HCT116 (cell line): ENCODE measurements around the gene ELN. TPM values are rescaled to one million over a fixed set of nuclear protein-coding genes. Genes with fewer than 3 reads are reported as not detected.

Source experiments
- ATAC-seq: fragments of 200-7000 bp; cut with Tn5 transposase; 2 replicates; pipeline ENCODE4 v1.9.1; 2020; ENCODE audit warnings: mild to moderate bottlenecking, moderate library complexity
- BruUV-seq: library from RNA; stranded (reverse); fragments of 400-500 nt; replicated peaks from 2 replicates; lab custom pipeline; 2021; lab: Mats Ljungman, UMichigan
- CTCF ChIA-PET: fragments of 300-600 bp; sonication (Branson Sonifier 250); formaldehyde crosslinking; loops from one replicate; lab custom pipeline; 2021; ENCODE audit warnings: antibody characterized with exemption; lab: Charles Lee
- POLR2A ChIA-PET: fragments of 300-600, 350-600 bp; sonication (Branson Sonifier 250); formaldehyde crosslinking; loops from one replicate; lab custom pipeline; 2021; ENCODE audit warnings: antibody characterized with exemption; lab: Charles Lee
- RAD21 ChIA-PET, 2 experiments: fragments of 300-600 bp; sonication (Branson Sonifier 250); formaldehyde crosslinking; loops; one replicate each; lab custom pipeline; 2023; ENCODE audit warnings: low total read pairs in 2 of 2; ENCODE audit not compliant: uncharacterized antibody in 2 of 2, unreplicated experiment in 2 of 2, low non-redundant PET in 1 of 2; lab: Charles Lee
- DNase-seq: peaks from one replicate; pipeline ENCODE4 v3.0.0-alpha.2; 2010; ENCODE audit warnings: low read depth, low spot score
- H2AFZ ChIP-seq: fragments of 200-600 bp; shearing (Covaris generic), sonication (generic); 2 replicates; pipeline ENCODE4 v1.6.1; 2017; ENCODE audit warnings: low read depth, mixed run types, mixed read lengths, antibody characterized with exemption, low read length; ENCODE audit not compliant: poor library complexity, severe bottlenecking
- H3K27ac ChIP-seq: 2 replicates; pipeline ENCODE4 v1.5.1; 2012; ENCODE audit warnings: low read depth, low read length
- H3K27me3 ChIP-seq: fragments of 200-600 bp; sonication (generic); 2 replicates; pipeline ENCODE4 v1.6.1; 2016; ENCODE audit warnings: mixed run types, low read length, mixed read lengths; ENCODE audit not compliant: insufficient read depth
- H3K36me3 ChIP-seq, 2 experiments: fragments of 200-500 bp in 1 of 2; fragments of 200-600 bp in 1 of 2; sonication (Bioruptor generic) in 1 of 2; sonication (generic) in 1 of 2; 2 replicates each; pipeline versions ENCODE4 v1.5.1 to v1.6.1; 2014 to 2016; ENCODE audit warnings: low read length in 2 of 2, inconsistent platforms in 1 of 2, mixed read lengths in 1 of 2, mixed run types in 1 of 2; ENCODE audit not compliant: insufficient read depth in 2 of 2, control insufficient read depth in 1 of 2
- H3K4me1 ChIP-seq, 2 experiments: fragments of 200-600 bp in 1 of 2; sonication (generic) in 1 of 2; 2 replicates each; pipeline versions ENCODE4 v1.5.1 to v1.6.1; 2012 to 2017; ENCODE audit warnings: low read length in 2 of 2, inconsistent platforms in 1 of 2, mild to moderate bottlenecking in 1 of 2, mixed read lengths in 1 of 2, mixed run types in 1 of 2, moderate library complexity in 1 of 2; ENCODE audit not compliant: insufficient read depth in 2 of 2, control insufficient read depth in 1 of 2
- H3K4me2 ChIP-seq: fragments of 200-600 bp; sonication (generic); 2 replicates; pipeline ENCODE4 v1.6.1; 2017; ENCODE audit warnings: mixed run types, low read length, mixed read lengths
- H3K4me3 ChIP-seq, 2 experiments: fragments of 200-600 bp in 1 of 2; sonication (generic) in 1 of 2; replicated peaks in 1 of 2; 2 replicates each; pipeline ENCODE4 v1.5.1; 2011 to 2016; ENCODE audit warnings: low read length in 2 of 2, control low read depth in 1 of 2, low read depth in 1 of 2, mild to moderate bottlenecking in 1 of 2, mixed read lengths in 1 of 2, mixed run types in 1 of 2
- H3K79me2 ChIP-seq: fragments of 200-600 bp; sonication (generic); 2 replicates; pipeline ENCODE4 v1.6.1; 2017; ENCODE audit warnings: mild to moderate bottlenecking, mixed run types, low read length, moderate library complexity, mixed read lengths; ENCODE audit not compliant: insufficient read depth
- H3K9ac ChIP-seq: fragments of 200-600 bp; sonication (generic); 2 replicates; pipeline ENCODE4 v1.6.1; 2016; ENCODE audit warnings: low read length, mixed read lengths
- H3K9me2 ChIP-seq: fragments of 200-600 bp; sonication (generic), shearing (Covaris generic); 2 replicates; pipeline ENCODE4 v1.6.1; 2017; ENCODE audit warnings: mixed run types, mild to moderate bottlenecking, moderate library complexity; ENCODE audit not compliant: insufficient read depth
- H3K9me3 ChIP-seq, 2 experiments: fragments of 200-500 bp in 1 of 2; fragments of 200-600 bp in 1 of 2; sonication (Bioruptor generic) in 1 of 2; sonication (generic) in 1 of 2; 2 replicates each; pipeline ENCODE4 v1.6.1; 2014 to 2017; ENCODE audit warnings: low read length in 2 of 2, mixed read lengths in 2 of 2, inconsistent platforms in 1 of 2, low read depth in 1 of 2, mild to moderate bottlenecking in 1 of 2, mixed run types in 1 of 2, moderate library complexity in 1 of 2; ENCODE audit not compliant: control insufficient read depth in 1 of 2, insufficient read depth in 1 of 2
- H4K20me1 ChIP-seq: fragments of 200-600 bp; sonication (generic), shearing (Covaris generic); 2 replicates; pipeline ENCODE4 v1.6.1; 2017; ENCODE audit warnings: mixed run types, mild to moderate bottlenecking, moderate library complexity; ENCODE audit not compliant: insufficient read depth
- CBX3 ChIP-seq: IDR thresholded peaks from 2 replicates; pipeline ENCODE4 v1.6.1; 2012; ENCODE audit warnings: low read depth
- CEBPB ChIP-seq: IDR thresholded peaks from 2 replicates; pipeline ENCODE4 v1.6.1; 2012; ENCODE audit warnings: low read depth
- EGR1 ChIP-seq: IDR thresholded peaks from 2 replicates; pipeline ENCODE4 v1.6.1; 2012; ENCODE audit warnings: low read depth
- ELF1 ChIP-seq: IDR thresholded peaks from 2 replicates; pipeline ENCODE4 v1.6.1; 2012; ENCODE audit warnings: low read depth, borderline replicate concordance
- EZH2 ChIP-seq: fragments of 200-600 bp; sonication (generic); IDR thresholded peaks from 2 replicates; pipeline ENCODE4 v1.6.1; 2017; ENCODE audit warnings: antibody characterized with exemption, mixed run types
- EZH2phosphoT487 ChIP-seq: fragments of 200-600 bp; IDR thresholded peaks from 2 replicates; pipeline ENCODE4 v1.6.1; 2018; ENCODE audit warnings: antibody characterized with exemption, borderline replicate concordance
- FOSL1 ChIP-seq: IDR thresholded peaks from 2 replicates; pipeline ENCODE4 v1.6.1; 2012; ENCODE audit warnings: low read depth
- JUND ChIP-seq: IDR thresholded peaks from 2 replicates; pipeline ENCODE4 v1.6.1; 2012
- MAX ChIP-seq: IDR thresholded peaks from 2 replicates; pipeline ENCODE4 v1.6.1; 2012
- POLR2A ChIP-seq: IDR thresholded peaks from 2 replicates; pipeline ENCODE4 v1.7.0; 2011; ENCODE audit warnings: borderline replicate concordance; ENCODE audit not compliant: insufficient read depth, insufficient read length; ENCODE audit errors: extremely low read depth
- POLR2AphosphoS5 ChIP-seq: IDR thresholded peaks from 2 replicates; pipeline ENCODE4 v1.6.1; 2011; ENCODE audit warnings: mild to moderate bottlenecking, low read depth, low read length, moderate library complexity
- RAD21 ChIP-seq: IDR thresholded peaks from 2 replicates; pipeline ENCODE4 v1.6.1; 2012; ENCODE audit warnings: low read depth, mild to moderate bottlenecking
- REST ChIP-seq: IDR thresholded peaks from 2 replicates; pipeline ENCODE4 v1.6.1; 2012; ENCODE audit warnings: low read depth
- SP1 ChIP-seq: IDR thresholded peaks from 2 replicates; pipeline ENCODE4 v1.6.1; 2012; ENCODE audit warnings: low read depth
- SRF ChIP-seq: IDR thresholded peaks from 2 replicates; pipeline ENCODE4 v1.6.1; 2012; ENCODE audit warnings: low read depth
- TCF7L2 ChIP-seq: IDR thresholded peaks from 2 replicates; pipeline ENCODE4 v1.7.0; 2011; ENCODE audit warnings: borderline replicate concordance, inconsistent platforms; ENCODE audit not compliant: insufficient read depth, insufficient read length; ENCODE audit errors: extremely low read depth
- YY1 ChIP-seq: IDR thresholded peaks from 2 replicates; pipeline ENCODE4 v1.6.1; 2011; ENCODE audit warnings: low read length, low read depth, moderate library complexity, mild to moderate bottlenecking; ENCODE audit not compliant: insufficient replicate concordance; ENCODE audit errors: extremely low read depth
- ZFX ChIP-seq: fragments of 450-650 bp; IDR thresholded peaks from 2 replicates; pipeline ENCODE4 v1.6.1; 2017
- intact Hi-C: fragments of 100-400 bp; cut with micrococcal nuclease; formaldehyde crosslinking; loops from 2 replicates; pipeline ENCODE4 v1.10.0; 2022
- total RNA-seq: library from RNA; stranded (reverse); gene quantifications from one replicate; pipeline ENCODE4 v1.2.1, GENCODE V29; 2021; ENCODE audit not compliant: unreplicated experiment
- TF ChIP-seq, protein P1 (sequence below): IDR thresholded peaks from 2 replicates; pipeline ENCODE4 v1.6.1; 2012
- TF ChIP-seq, protein P2 (sequence below): IDR thresholded peaks from 2 replicates; pipeline ENCODE4 v1.6.1; 2011; ENCODE audit warnings: mild to moderate bottlenecking, low read length, moderate library complexity; ENCODE audit not compliant: insufficient replicate concordance; ENCODE audit errors: extremely low read depth

The ELN gene
- total RNA-seq, 1 experiment from 2014 or later, result 0.17 TPM

- ChIA-PET RAD21 (no interaction called here), POLR2A (no interaction called here), CTCF (interaction anchor here (0.8 kb wide), 1 partner anchor 27 kb away, joined by 3 read pairs; no protein-coding TSS in a partner anchor)
- Histone ChIP-seq H3K4me3 (no peak overlapping the region), H3K27ac (no peak overlapping the region), H3K9ac (no peak overlapping the region), H3K4me1 (peaks cover 26 to 34% of the 10 kb centered on the region in 2 experiments)
- DNase-seq, result no peak
- BruUV-seq, result no TSS peak
- ATAC-seq, result no peak
- TF ChIP-seq CBX3 (no peak), YY1 (no peak), ZFX (no peak), JUND (no peak), CEBPB (no peak), MAX (no peak), REST (no peak), POLR2A (no peak), EZH2phosphoT487 (no peak), EZH2 (no peak), FOSL1 (no peak), SRF (no peak), ELF1 (no peak), EGR1 (no peak), RAD21 (no peak), POLR2AphosphoS5 (no peak), TCF7L2 (no peak), SP1 (no peak)
- TF ChIP-seq, protein P1, sequence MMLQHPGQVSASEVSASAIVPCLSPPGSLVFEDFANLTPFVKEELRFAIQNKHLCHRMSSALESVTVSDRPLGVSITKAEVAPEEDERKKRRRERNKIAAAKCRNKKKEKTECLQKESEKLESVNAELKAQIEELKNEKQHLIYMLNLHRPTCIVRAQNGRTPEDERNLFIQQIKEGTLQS, result no peak
- TF ChIP-seq, protein P2, sequence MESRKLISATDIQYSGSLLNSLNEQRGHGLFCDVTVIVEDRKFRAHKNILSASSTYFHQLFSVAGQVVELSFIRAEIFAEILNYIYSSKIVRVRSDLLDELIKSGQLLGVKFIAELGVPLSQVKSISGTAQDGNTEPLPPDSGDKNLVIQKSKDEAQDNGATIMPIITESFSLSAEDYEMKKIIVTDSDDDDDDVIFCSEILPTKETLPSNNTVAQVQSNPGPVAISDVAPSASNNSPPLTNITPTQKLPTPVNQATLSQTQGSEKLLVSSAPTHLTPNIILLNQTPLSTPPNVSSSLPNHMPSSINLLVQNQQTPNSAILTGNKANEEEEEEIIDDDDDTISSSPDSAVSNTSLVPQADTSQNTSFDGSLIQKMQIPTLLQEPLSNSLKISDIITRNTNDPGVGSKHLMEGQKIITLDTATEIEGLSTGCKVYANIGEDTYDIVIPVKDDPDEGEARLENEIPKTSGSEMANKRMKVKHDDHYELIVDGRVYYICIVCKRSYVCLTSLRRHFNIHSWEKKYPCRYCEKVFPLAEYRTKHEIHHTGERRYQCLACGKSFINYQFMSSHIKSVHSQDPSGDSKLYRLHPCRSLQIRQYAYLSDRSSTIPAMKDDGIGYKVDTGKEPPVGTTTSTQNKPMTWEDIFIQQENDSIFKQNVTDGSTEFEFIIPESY, result no peak
- TF ChIP-seq, all 23 proteins: peak for 0
- H3K9me2 ChIP-seq, result no peaks in the 10 kb centered on the region
- H3K27me3 ChIP-seq, result no peaks in the 10 kb centered on the region
- intact Hi-C loops, result no loop called here
- no peaks in the 10 kb centered on the region for H4K20me1 ChIP-seq
- no peak overlapping the region for H3K4me2 ChIP-seq
- no peaks in the 10 kb centered on the region for H3K79me2 ChIP-seq
- H3K9me3 ChIP-seq, result peaks cover 0 to 7% of the 10 kb centered on the region in 2 experiments; a peak in 1 of 4 replicates
- no peak overlapping the region for H2AFZ ChIP-seq
- no peaks in the 10 kb centered on the region for H3K36me3 ChIP-seq
These were observed 28.1 kb upstream of the ELN start for GRCh38 chr7:73999664-74000435.
